Thoracic aorta (tissue), 2 donors: ENCODE measurements around the gene PRR7. TPM values are rescaled to one million over a fixed set of nuclear protein-coding genes. Genes with fewer than 3 reads are reported as not detected.
A peak's percentile ranks its signal among the peaks of the same experiment; 100 is the strongest.

Source experiments
- ATAC-seq: fragments of 150-250 bp; one replicate; pipeline ENCODE4 v1.8.0; 2017; ENCODE audit warnings: low read depth; ENCODE audit not compliant: insufficient number of reproducible peaks, low FRiP score
- DNase-seq: peaks from one replicate; pipeline ENCODE4 v3.0.0-alpha.2; 2020; ENCODE audit warnings: low spot score
- H3K27ac ChIP-seq, 2 donors: fragments of 200-600 bp; sonication (generic); 1 replicate in 1 of 2; 2 replicates in 1 of 2; pipeline ENCODE4 v1.5.1; 2016; ENCODE audit warnings: mild to moderate bottlenecking in 2 of 2, moderate library complexity in 2 of 2
- H3K27me3 ChIP-seq: fragments of 200-600 bp; sonication (generic); replicated peaks from 2 replicates; pipeline ENCODE4 v1.6.0; 2016; ENCODE audit warnings: mild to moderate bottlenecking; ENCODE audit not compliant: insufficient read depth
- H3K36me3 ChIP-seq: fragments of 200-600 bp; sonication (generic); one replicate; pipeline ENCODE4 v1.5.1; 2016
- H3K4me1 ChIP-seq, 2 donors: fragments of 200-600 bp; sonication (generic); 1 replicate in 1 of 2; 2 replicates in 1 of 2; pipeline versions ENCODE4 v1.5.1 to v1.6.0; 2016; ENCODE audit warnings: low read depth in 2 of 2, mild to moderate bottlenecking in 1 of 2; ENCODE audit not compliant: control insufficient read depth in 1 of 2
- H3K4me3 ChIP-seq: fragments of 200-600 bp; sonication (generic); 2 replicates; pipeline ENCODE4 v1.5.1; 2016; ENCODE audit warnings: mild to moderate bottlenecking
- H3K9me3 ChIP-seq: fragments of 200-600 bp; sonication (generic); 2 replicates; pipeline ENCODE4 v1.5.1; 2016
- total RNA-seq, 2 donors: library from RNA; depleted of rRNA; stranded (reverse); fragments of >200 nt; gene quantifications; one replicate each; pipeline versions ENCODE4 v1.1.0 to v1.2.3, GENCODE V29; 2016
- TF ChIP-seq, protein P1 (sequence below): fragments of 200-600 bp; sonication (generic); IDR thresholded peaks from one replicate; pipeline ENCODE4 v1.5.1; 2019; ENCODE audit warnings: antibody characterized with exemption

PRR7 gene
- total RNA-seq, 2 donors from 2014 or later, result 4.1 to 11.0 TPM

- ATAC-seq (peak; percentile 96), DNase-seq (peak; percentile 100)
- H3K9me3 ChIP-seq, result no peaks in the 10 kb centered on the region
- H3K27ac ChIP-seq, result peak overlapping the region; percentile 87 to 93
- H3K4me1 ChIP-seq, result peaks cover 15 to 31% of the 10 kb centered on the region in 2 donors
- TF ChIP-seq, protein P1, sequence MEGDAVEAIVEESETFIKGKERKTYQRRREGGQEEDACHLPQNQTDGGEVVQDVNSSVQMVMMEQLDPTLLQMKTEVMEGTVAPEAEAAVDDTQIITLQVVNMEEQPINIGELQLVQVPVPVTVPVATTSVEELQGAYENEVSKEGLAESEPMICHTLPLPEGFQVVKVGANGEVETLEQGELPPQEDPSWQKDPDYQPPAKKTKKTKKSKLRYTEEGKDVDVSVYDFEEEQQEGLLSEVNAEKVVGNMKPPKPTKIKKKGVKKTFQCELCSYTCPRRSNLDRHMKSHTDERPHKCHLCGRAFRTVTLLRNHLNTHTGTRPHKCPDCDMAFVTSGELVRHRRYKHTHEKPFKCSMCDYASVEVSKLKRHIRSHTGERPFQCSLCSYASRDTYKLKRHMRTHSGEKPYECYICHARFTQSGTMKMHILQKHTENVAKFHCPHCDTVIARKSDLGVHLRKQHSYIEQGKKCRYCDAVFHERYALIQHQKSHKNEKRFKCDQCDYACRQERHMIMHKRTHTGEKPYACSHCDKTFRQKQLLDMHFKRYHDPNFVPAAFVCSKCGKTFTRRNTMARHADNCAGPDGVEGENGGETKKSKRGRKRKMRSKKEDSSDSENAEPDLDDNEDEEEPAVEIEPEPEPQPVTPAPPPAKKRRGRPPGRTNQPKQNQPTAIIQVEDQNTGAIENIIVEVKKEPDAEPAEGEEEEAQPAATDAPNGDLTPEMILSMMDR, result no peak
- no peaks in the 10 kb centered on the region for H3K27me3 ChIP-seq
- peak overlapping the region; percentile 75 for H3K4me3 ChIP-seq
- H3K36me3 ChIP-seq, result peaks cover 3% of the 10 kb centered on the region
Measured at GRCh38 chr5:177425801-177426565, 20.6 kb upstream of the PRR7 start.

GRCh38 chr5:177426566-177427210, 19.9 kb upstream of the PRR7 start, which contains the start of gene GRK6:
TSS of gene GRK6 (plus strand) at chr5:177426676. CDS start at chr5:177426846, 170 bp downstream.
- no peak for DNase-seq

DNA sequence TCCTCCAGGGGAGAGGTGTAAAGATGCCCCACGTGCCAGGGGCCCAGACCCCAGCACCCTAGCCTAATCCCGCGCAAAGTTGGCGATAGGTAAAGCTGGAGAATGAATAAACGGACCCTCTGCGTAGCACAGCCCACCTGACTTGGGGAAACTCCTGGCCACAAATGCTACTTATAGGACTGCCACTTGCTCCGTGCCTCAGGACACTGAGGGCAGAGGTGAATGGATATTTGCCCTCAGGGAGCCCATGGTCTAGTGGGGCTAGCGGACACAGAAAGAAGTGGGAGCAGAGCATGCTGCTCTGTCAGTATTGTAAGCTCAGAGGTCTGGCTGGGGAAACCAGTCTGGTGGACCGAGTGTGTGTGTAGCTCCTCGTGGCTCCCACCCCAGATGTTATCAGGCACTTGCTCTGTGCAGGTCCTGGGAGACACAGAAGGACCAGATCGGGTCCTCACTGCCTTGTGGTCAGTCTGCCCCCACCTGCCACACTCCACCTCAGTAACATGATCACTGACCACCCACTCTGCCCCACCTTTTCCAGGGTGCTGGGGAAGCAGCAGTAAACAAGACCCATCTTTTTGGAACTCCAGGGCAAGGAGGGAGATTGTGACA, 19.3 kb upstream of the PRR7 start:
- Histone ChIP-seq H3K27me3 (no peaks in the 10 kb centered on the region), H3K4me1 (peaks cover 15 to 42% of the 10 kb centered on the region in 2 donors), H3K27ac (peak overlapping the region; percentile 62 to 69), H3K9me3 (no peaks in the 10 kb centered on the region), H3K36me3 (peaks cover 3% of the 10 kb centered on the region), H3K4me3 (peak overlapping the region; percentile 95)
- TF ChIP-seq, protein P1, result no peak
- DNase-seq, result no peak
- ATAC-seq, result no peak

More at GRCh38 chr5:177426566-177427210, 19.9 kb upstream of the PRR7 start, which contains the start of gene GRK6:
- Histone ChIP-seq H3K4me1 (peaks cover 15 to 35% of the 10 kb centered on the region in 2 donors), H3K9me3 (no peaks in the 10 kb centered on the region), H3K27ac (peak within 1 kb of the TSS; percentile 87 to 93), H3K27me3 (no peaks in the 10 kb centered on the region), H3K4me3 (peak within 1 kb of the TSS; percentile 95), H3K36me3 (peaks cover 3% of the 10 kb centered on the region)
- ATAC-seq, result peak; percentile 12
- TF ChIP-seq, protein P1, result no peak

DNA sequence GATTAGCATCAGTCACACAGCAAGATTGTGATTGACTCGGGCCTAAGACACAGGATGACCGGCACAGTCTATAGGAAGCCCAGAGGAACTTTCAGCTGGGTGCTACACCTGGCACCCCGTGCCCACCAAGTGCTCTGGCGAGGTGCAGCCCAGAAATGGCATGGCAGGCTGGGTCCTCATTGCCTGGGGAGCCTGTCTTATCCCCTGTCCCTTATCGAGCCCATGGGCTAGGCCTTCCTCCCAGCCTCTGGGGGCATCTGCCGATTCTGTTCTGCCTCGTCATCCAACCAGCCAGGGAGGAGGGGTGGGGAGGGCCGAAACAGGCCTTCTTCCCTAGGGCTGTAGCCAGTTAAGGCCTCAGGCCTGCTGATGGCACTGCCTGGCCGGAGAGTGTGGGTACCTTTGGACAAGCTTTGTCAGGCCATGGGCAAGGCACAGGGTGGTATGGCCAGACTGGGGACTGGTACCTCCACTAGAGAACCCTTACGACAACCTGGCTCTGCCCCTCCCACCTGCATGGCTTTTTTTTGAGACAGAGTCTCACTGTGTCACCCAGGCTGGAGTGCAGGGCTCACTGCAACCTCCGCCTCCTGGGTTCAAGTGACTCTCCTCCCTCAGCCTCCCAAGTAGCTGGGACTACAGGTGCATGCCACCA, 18.6 kb upstream of the PRR7 start:
- H3K4me3 ChIP-seq, result peak overlapping the region; percentile 95
- H3K9me3 ChIP-seq, result no peaks in the 10 kb centered on the region
- H3K27ac ChIP-seq, result no peak overlapping the region
- no peak for DNase-seq
- H3K27me3 ChIP-seq, result no peaks in the 10 kb centered on the region
- TF ChIP-seq, protein P1, result no peak
- peaks cover 10% of the 10 kb centered on the region for H3K36me3 ChIP-seq
- peaks cover 15 to 47% of the 10 kb centered on the region in 2 donors for H3K4me1 ChIP-seq
- ATAC-seq, result no peak
